IMR-90 (cell line): ENCODE measurements around the gene SAA1. TPM values are rescaled to one million over a fixed set of nuclear protein-coding genes. Genes with fewer than 3 reads are reported as not detected.

Experiments
- ATAC-seq: fragments of 200-7000 bp; cut with Tn5 transposase; 2 replicates; pipeline ENCODE4 v1.9.1; 2020; ENCODE audit warnings: low read depth, mild to moderate bottlenecking, moderate library complexity
- BruUV-seq: library from RNA; stranded (reverse); fragments of 400-500 nt; replicated peaks from 2 replicates; lab custom pipeline; 2021; lab: Mats Ljungman, UMichigan
- CTCF ChIA-PET: fragments of 300-600 bp; formaldehyde crosslinking; extraction: SDS; loops from one replicate; lab custom pipeline; 2021; ENCODE audit warnings: antibody characterized with exemption; lab: Yijun Ruan, JAX
- POLR2A ChIA-PET: fragments of 300-600 bp; sonication (Branson Sonifier 250); formaldehyde crosslinking; loops from one replicate; lab custom pipeline; 2022; ENCODE audit warnings: antibody characterized with exemption; ENCODE audit not compliant: unreplicated experiment; lab: Charles Lee
- DNase-seq: peaks from one replicate; pipeline ENCODE4 v3.0.0; 2013
- H2AFZ ChIP-seq: replicated peaks from 2 replicates; pipeline ENCODE3; 2013; ENCODE audit warnings: low read length, mild to moderate bottlenecking; ENCODE audit not compliant: poor library complexity
- H2AK5ac ChIP-seq: 2 replicates; pipeline ENCODE4 v1.6.1; 2013; ENCODE audit warnings: low read depth, low read length, inconsistent platforms
- H2AK9ac ChIP-seq: replicated peaks from 2 replicates; pipeline ENCODE3; 2013; ENCODE audit warnings: mild to moderate bottlenecking, low read depth, low read length, moderate library complexity; ENCODE audit not compliant: poor library complexity
- H2BK120ac ChIP-seq: 2 replicates; pipeline ENCODE4 v1.6.1; 2013; ENCODE audit warnings: low read depth, low read length, inconsistent platforms
- H2BK15ac ChIP-seq: 3 replicates; pipeline ENCODE4 v1.6.1; 2013; ENCODE audit warnings: low read depth, low read length, inconsistent platforms
- H2BK20ac ChIP-seq: 2 replicates; pipeline ENCODE4 v1.6.1; 2013; ENCODE audit warnings: low read depth, mild to moderate bottlenecking, inconsistent platforms, low read length, moderate library complexity
- H2BK5ac ChIP-seq: 2 replicates; pipeline ENCODE4 v1.6.1; 2013; ENCODE audit warnings: mild to moderate bottlenecking, low read depth, low read length, inconsistent platforms; ENCODE audit not compliant: poor library complexity, severe bottlenecking
- H3K14ac ChIP-seq: replicated peaks from 2 replicates; pipeline ENCODE4 v1.6.1; 2013; ENCODE audit warnings: low read depth, low read length, inconsistent platforms
- H3K18ac ChIP-seq: 2 replicates; pipeline ENCODE4 v1.6.1; 2013; ENCODE audit warnings: low read depth, low read length, control low read depth
- H3K23ac ChIP-seq: 2 replicates; pipeline ENCODE4 v1.6.1; 2013; ENCODE audit warnings: low read depth, low read length, inconsistent platforms
- H3K27ac ChIP-seq: 2 replicates; pipeline ENCODE4 v1.5.1; 2013; ENCODE audit warnings: mild to moderate bottlenecking, control low read depth, low read length; ENCODE audit not compliant: insufficient read depth
- H3K27me3 ChIP-seq: 2 replicates; pipeline ENCODE4 v1.6.1; 2013; ENCODE audit warnings: low read length; ENCODE audit not compliant: control insufficient read depth, insufficient read depth
- H3K36me3 ChIP-seq: 2 replicates; pipeline ENCODE4 v1.6.1; 2013; ENCODE audit warnings: low read length, mixed read lengths; ENCODE audit not compliant: control insufficient read depth, insufficient read depth
- H3K4ac ChIP-seq: 2 replicates; pipeline ENCODE4 v1.6.1; 2013; ENCODE audit warnings: low read depth, low read length, inconsistent platforms
- H3K4me1 ChIP-seq: 2 replicates; pipeline ENCODE4 v1.6.1; 2013; ENCODE audit warnings: low read length, mixed read lengths; ENCODE audit not compliant: control insufficient read depth, insufficient read depth
- H3K4me2 ChIP-seq: 2 replicates; pipeline ENCODE4 v1.6.1; 2013; ENCODE audit warnings: low read depth, mild to moderate bottlenecking, control low read depth, low read length, moderate library complexity
- H3K4me3 ChIP-seq: 2 replicates; pipeline ENCODE4 v1.5.1; 2013; ENCODE audit warnings: low read depth, mild to moderate bottlenecking, control low read depth, low read length, moderate library complexity; ENCODE audit not compliant: insufficient read depth
- H3K56ac ChIP-seq: 2 replicates; pipeline ENCODE4 v1.6.1; 2013; ENCODE audit warnings: low read length, inconsistent platforms; ENCODE audit not compliant: insufficient read depth; ENCODE audit errors: extremely low read depth
- H3K79me1 ChIP-seq, 2 experiments: 2 replicates each; pipeline ENCODE4 v1.6.1; 2013; ENCODE audit warnings: low read length in 2 of 2, inconsistent platforms in 1 of 2, low read depth in 1 of 2
- H3K9ac ChIP-seq: 2 replicates; pipeline ENCODE4 v1.6.1; 2013; ENCODE audit warnings: low read depth, low read length, control low read depth
- H3K9me1 ChIP-seq: 2 replicates; pipeline ENCODE4 v1.6.1; 2013; ENCODE audit warnings: low read length, inconsistent platforms; ENCODE audit not compliant: insufficient read depth
- H3K9me3 ChIP-seq: 2 replicates; pipeline ENCODE4 v1.6.1; 2013; ENCODE audit warnings: low read length; ENCODE audit not compliant: control insufficient read depth, insufficient read depth
- H4K20me1 ChIP-seq: 2 replicates; pipeline ENCODE4 v1.6.1; 2013; ENCODE audit warnings: low read length, inconsistent platforms; ENCODE audit not compliant: insufficient read depth
- H4K5ac ChIP-seq: 2 replicates; pipeline ENCODE4 v1.6.1; 2013; ENCODE audit warnings: mild to moderate bottlenecking, low read depth, low read length, control low read depth
- H4K8ac ChIP-seq, 2 experiments: 2 replicates each; pipeline ENCODE4 v1.6.1; 2013; ENCODE audit warnings: low read depth in 2 of 2, low read length in 2 of 2, control low read depth in 1 of 2, inconsistent platforms in 1 of 2
- H4K91ac ChIP-seq: 2 replicates; pipeline ENCODE4 v1.6.1; 2013; ENCODE audit warnings: low read depth, low read length, inconsistent platforms; ENCODE audit not compliant: insufficient read depth
- MXI1 ChIP-seq: IDR thresholded peaks from 2 replicates; pipeline ENCODE4 v1.6.1; 2012; ENCODE audit warnings: low read depth, mild to moderate bottlenecking, low read length, moderate library complexity, borderline replicate concordance
- SMC3 ChIP-seq: fragments of 150-350 bp; IDR thresholded peaks from 2 replicates; pipeline ENCODE4 v1.6.1; 2016; ENCODE audit warnings: low read depth, mild to moderate bottlenecking, antibody characterized with exemption, low read length, moderate library complexity
- WGBS, 2 experiments: methylation state at CpG; one replicate each; pipeline versions ENCODE4 v1.1.5 to v1.1.7; 2013; ENCODE audit warnings: missing lambda C conversion rate in 2 of 2; ENCODE audit not compliant: insufficient read length in 1 of 2; ENCODE audit errors: extremely low coverage in 2 of 2; 5-methylcytosine and 5-hydroxymethylcytosine counted together
- dilution Hi-C: fragments of 300-500 bp; cut with HindIII; formaldehyde crosslinking; loops from one replicate; pipeline ENCODE4 v1.14.3; 2018; ENCODE audit warnings: low sequenced_read_pairs; ENCODE audit not compliant: unreplicated experiment
- in situ Hi-C: fragments of 300-500 bp; cut with MboI; formaldehyde crosslinking; loops from 3 replicates; pipeline ENCODE4 v1.14.3; 2019; ENCODE audit warnings: low sequenced_read_pairs, inconsistent platforms, mixed read lengths
- intact Hi-C: fragments of 100-400 bp; cut with micrococcal nuclease; formaldehyde crosslinking; loops from 2 replicates; pipeline ENCODE4 v1.10.0; 2022
- polyA plus RNA-seq, 3 experiments: library from polyadenylated mRNA; depleted of rRNA; stranded (reverse); fragments of >200 nt; gene quantifications; 2 replicates each; pipeline ENCODE4 v1.2.3, GENCODE V29; 2012; ENCODE audit warnings: low replicate concordance in 1 of 3
- total RNA-seq: library from RNA; depleted of rRNA; stranded (reverse); fragments of >200 nt; gene quantifications from 2 replicates; pipeline ENCODE4 v1.2.3, GENCODE V29; 2012

The SAA1 gene
- total and polyA plus RNA-seq, 2 of the 4 experiments (the other 2 are of a cell fraction): not detected

DNA sequence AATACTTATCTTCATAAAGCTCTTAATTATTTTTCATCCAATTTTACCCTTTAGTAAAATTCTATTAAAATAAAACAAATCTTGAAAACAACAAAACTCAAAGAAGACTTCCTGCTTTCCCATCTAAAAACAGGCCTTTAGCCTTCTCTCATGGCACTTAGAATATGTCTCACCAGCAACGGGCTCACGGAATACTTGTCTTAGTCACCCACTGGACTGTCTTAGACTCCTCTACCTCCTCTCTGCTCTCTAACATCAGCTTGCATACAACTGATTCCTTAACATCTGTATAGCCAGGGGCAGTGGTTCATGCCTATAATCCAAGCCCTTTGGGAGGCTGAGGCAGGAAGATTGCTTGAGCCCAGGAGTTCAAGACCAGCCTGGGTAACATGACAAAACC, 42.2 kb downstream of the SAA1 start:
- H3K23ac ChIP-seq: no peak overlapping the region
- 89% methylated on average over 2 of the region's 2 CpGs; no CpG with 5 or more reads in 1 of the 2 experiments for WGBS, 2 experiments
- H2BK5ac ChIP-seq: no peak overlapping the region
- H2AK9ac ChIP-seq: no peak overlapping the region
- H2BK15ac ChIP-seq: no peak overlapping the region
- peaks cover 21% of the 10 kb centered on the region for H3K36me3 ChIP-seq
- H3K18ac ChIP-seq: no peak overlapping the region
- H4K5ac ChIP-seq: no peak overlapping the region
- no peak overlapping the region for H3K27ac ChIP-seq
- no peak for ATAC-seq
- no peak overlapping the region for H4K8ac ChIP-seq
- TF ChIP-seq SMC3 (no peak), MXI1 (no peak)
- CTCF ChIA-PET: no interaction called here
- no peaks in the 10 kb centered on the region for H3K27me3 ChIP-seq
- in situ Hi-C loops: no loop called here
- no peak overlapping the region for H2BK20ac ChIP-seq
- no peak overlapping the region for H3K14ac ChIP-seq
- H4K91ac ChIP-seq: no peak overlapping the region
- H3K9me1 ChIP-seq: peaks cover 3% of the 10 kb centered on the region; the same call in 1 of the 2 replicates
- no TSS peak for BruUV-seq
- H3K9me3 ChIP-seq: no peaks in the 10 kb centered on the region
- H3K4ac ChIP-seq: no peak overlapping the region
- intact Hi-C loops: no loop called here
- H3K4me2 ChIP-seq: no peak overlapping the region
- H4K20me1 ChIP-seq: no peaks in the 10 kb centered on the region
- dilution Hi-C loops: no loop called here
- POLR2A ChIA-PET: no interaction called here
- H3K4me1 ChIP-seq: peaks cover 5% of the 10 kb centered on the region
- no peak overlapping the region for H3K56ac ChIP-seq
- no peak for DNase-seq
- peaks cover 5 to 18% of the 10 kb centered on the region in 2 experiments; a peak in 3 of 4 replicates for H3K79me1 ChIP-seq
- H2AFZ ChIP-seq: no peak overlapping the region
- no peak overlapping the region for H3K9ac ChIP-seq
- H2AK5ac ChIP-seq: no peak overlapping the region
- H3K4me3 ChIP-seq: no peak overlapping the region
- no peak overlapping the region for H2BK120ac ChIP-seq
